SK-N-SH (cell line): ENCODE results near the gene PSMB5.

ENCODE experiments used
- EZH2phosphoT487 ChIP-seq: fragments of 200-600 bp; sonication (generic); IDR thresholded peaks from 2 replicates; pipeline ENCODE4 v1.6.1; 2017; ENCODE audit warnings: low read depth, mixed run types, mild to moderate bottlenecking, antibody characterized with exemption, moderate library complexity, borderline replicate concordance
- JUND ChIP-seq: IDR thresholded peaks from 2 replicates; pipeline ENCODE4 v1.4.0; 2012
- POLR2AphosphoS5 ChIP-seq: IDR thresholded peaks from 2 replicates; pipeline ENCODE4 v1.6.1; 2012; ENCODE audit warnings: low read depth, low read length
- RAD21 ChIP-seq: IDR thresholded peaks from 2 replicates; pipeline ENCODE4 v1.6.1; 2012; ENCODE audit warnings: mild to moderate bottlenecking, low read length
- RCOR1 ChIP-seq: fragments of 150-350 bp; IDR thresholded peaks from 2 replicates; pipeline ENCODE4 v1.6.1; 2017; ENCODE audit warnings: antibody characterized with exemption, low read length
- TAF1 ChIP-seq: IDR thresholded peaks from 2 replicates; pipeline ENCODE4 v1.6.1; 2012; ENCODE audit warnings: low read depth, mild to moderate bottlenecking, low read length, moderate library complexity, borderline replicate concordance
- TF ChIP-seq, protein P1 (sequence below): fragments of 200-600 bp; sonication (generic); IDR thresholded peaks from 2 replicates; pipeline ENCODE4 v1.6.1; 2017; ENCODE audit warnings: antibody characterized with exemption, mild to moderate bottlenecking, moderate library complexity

DNA sequence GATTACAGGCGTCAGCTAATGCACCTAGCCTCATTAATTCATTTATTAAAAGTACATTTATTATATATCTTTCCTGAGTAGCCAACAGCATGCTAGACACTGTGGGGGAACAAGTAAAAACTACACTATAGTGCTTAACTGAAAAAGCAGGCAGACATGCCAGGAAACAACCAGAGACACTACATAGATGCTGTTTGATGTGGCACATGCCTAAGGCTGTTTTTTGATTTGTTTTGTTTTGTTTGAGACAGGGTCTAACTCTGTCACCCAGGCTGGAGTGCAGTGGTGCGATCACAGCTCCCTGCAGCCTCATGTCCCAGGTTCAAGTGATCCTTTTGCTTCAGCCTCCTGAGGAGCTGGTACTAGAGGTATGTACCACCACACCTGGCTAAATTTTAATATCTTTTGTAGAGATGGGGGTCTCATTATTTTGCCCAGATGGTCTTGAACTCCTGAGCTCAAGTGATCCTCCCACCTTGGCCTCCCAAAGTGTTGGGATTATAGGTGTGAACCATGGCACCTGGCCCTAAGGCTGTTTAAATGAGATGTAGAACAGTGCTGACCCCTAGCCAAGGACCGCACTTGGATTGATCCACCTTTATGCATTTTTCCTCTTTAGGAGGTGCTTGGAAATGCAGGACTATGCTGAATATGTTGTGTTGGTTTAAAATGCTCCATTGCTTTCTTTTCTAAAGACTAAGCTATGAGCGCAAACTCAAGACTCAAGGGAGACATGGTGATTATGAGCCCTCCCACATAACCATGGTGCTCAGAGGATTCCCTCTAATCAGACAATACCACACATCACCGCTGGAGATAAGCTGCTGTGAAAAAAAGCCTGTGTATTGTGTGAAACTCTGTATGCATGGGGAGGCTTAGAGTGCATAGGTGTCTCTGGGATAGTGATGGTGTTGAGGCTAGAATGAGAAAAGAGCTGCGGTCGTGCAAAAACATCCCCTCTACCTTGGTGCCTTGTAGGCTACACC, 14.3 kb downstream of the PSMB5 start:
- no peak for TF ChIP-seq RAD21
- no peak for TF ChIP-seq JUND
- TF ChIP-seq, protein P1, sequence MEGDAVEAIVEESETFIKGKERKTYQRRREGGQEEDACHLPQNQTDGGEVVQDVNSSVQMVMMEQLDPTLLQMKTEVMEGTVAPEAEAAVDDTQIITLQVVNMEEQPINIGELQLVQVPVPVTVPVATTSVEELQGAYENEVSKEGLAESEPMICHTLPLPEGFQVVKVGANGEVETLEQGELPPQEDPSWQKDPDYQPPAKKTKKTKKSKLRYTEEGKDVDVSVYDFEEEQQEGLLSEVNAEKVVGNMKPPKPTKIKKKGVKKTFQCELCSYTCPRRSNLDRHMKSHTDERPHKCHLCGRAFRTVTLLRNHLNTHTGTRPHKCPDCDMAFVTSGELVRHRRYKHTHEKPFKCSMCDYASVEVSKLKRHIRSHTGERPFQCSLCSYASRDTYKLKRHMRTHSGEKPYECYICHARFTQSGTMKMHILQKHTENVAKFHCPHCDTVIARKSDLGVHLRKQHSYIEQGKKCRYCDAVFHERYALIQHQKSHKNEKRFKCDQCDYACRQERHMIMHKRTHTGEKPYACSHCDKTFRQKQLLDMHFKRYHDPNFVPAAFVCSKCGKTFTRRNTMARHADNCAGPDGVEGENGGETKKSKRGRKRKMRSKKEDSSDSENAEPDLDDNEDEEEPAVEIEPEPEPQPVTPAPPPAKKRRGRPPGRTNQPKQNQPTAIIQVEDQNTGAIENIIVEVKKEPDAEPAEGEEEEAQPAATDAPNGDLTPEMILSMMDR: no peak
- no peak for TF ChIP-seq RCOR1
- TF ChIP-seq TAF1: no peak
- TF ChIP-seq EZH2phosphoT487: no peak
- TF ChIP-seq POLR2AphosphoS5: no peak
